ENCODE measurements around the gene ACTG1.

DNA sequence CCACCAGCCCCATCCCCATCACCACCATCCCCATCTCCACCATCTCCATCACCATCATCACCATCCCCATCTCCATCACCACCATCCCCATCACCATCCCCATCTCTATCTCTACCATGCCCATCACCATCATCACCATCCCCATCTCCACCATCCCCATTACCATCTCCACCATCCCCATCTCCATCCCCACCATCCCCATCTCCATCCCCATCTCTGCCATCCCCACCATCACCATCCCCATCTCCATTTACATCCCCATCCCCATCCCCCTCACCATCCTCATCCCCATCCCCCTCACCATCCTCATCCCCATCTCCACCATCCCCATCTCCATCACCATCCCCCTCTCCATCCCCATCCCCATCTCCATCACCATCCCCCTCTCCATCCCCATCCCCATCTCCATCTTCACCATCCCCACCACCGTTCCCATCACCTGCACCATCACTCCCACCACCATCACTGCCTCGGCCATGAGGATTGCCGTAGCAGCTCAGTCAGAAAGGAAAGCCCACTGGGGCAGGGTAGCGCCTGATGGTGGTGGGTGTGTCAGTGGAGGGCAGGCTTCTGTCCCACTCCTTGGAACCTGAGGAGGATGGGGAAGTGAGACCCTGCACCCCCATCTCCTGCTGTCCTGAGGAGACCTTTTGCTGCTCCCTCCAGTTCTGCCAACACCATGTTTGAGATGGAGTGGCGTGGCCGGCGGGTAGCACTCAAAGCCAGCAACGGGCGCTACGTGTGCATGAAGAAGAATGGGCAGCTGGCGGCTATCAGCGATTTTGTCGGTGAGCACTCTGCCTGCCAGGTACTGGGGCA, 23.1 kb upstream of the ACTG1 start:
- TF ChIP-seq POLR2A (IDR thresholded peaks at IDR 0.05), result no peak
- TF ChIP-seq, protein P1, sequence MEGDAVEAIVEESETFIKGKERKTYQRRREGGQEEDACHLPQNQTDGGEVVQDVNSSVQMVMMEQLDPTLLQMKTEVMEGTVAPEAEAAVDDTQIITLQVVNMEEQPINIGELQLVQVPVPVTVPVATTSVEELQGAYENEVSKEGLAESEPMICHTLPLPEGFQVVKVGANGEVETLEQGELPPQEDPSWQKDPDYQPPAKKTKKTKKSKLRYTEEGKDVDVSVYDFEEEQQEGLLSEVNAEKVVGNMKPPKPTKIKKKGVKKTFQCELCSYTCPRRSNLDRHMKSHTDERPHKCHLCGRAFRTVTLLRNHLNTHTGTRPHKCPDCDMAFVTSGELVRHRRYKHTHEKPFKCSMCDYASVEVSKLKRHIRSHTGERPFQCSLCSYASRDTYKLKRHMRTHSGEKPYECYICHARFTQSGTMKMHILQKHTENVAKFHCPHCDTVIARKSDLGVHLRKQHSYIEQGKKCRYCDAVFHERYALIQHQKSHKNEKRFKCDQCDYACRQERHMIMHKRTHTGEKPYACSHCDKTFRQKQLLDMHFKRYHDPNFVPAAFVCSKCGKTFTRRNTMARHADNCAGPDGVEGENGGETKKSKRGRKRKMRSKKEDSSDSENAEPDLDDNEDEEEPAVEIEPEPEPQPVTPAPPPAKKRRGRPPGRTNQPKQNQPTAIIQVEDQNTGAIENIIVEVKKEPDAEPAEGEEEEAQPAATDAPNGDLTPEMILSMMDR (IDR thresholded peaks at IDR 0.05), result no peak

Measured in uterus (tissue), 2 donors.